Eye (tissue), 1 donor: ENCODE data around the gene MOCOS.

Source experiments
- DNase-seq: peaks from one replicate; pipeline ENCODE4 v3.0.0-alpha.2; 2015

The MOCOS gene

DNA sequence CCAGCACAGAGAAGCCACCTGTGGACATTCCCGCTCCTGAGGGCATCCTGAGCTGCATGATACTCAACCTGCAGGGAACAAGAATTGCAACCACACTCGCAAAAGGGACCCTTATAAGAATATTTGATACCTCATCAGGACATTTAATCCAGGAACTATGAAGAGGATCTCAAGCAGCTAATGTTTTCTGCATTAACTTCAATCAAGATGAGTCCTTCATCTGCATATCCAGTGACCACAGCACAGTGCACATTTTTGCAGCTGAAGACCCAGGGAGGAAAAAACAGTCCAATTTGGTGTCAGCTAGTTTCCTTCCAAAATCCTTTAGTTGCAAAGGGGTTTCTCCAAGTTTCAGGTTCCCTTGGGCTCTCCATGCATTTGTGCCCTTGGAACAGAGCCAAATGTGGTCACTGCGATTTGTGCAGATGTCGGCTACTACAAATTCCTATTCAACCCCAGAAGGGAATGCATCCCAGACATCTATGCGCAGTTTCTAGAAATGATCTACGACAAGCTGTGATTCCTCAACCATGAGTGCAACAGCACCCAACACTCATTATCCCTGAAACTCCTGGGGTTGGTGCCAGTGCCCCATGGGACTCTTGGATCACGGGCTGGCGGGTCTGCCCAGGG lies 86.9 kb downstream of the MOCOS start:
- DNase-seq, result no peak

DNA sequence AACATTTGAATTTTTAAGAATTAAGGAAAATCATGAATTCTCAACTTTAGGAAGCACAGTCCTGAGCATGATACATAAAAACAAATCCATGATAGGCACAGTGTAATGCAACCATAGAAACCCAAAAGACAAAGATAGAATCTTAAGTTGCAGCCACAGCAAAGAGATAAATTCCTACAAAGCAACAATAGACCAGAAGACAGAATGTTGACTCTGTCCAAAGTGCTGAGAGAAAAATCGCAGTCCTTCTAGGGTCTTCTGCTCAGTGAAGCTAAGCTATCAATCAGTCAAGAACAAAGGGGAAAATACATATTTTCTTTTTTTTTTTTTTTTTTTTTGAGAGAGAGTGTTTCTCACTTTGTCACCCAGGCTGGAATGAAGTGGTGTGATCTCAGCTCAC lies 88.3 kb downstream of the MOCOS start:
- no peak for DNase-seq

DNA sequence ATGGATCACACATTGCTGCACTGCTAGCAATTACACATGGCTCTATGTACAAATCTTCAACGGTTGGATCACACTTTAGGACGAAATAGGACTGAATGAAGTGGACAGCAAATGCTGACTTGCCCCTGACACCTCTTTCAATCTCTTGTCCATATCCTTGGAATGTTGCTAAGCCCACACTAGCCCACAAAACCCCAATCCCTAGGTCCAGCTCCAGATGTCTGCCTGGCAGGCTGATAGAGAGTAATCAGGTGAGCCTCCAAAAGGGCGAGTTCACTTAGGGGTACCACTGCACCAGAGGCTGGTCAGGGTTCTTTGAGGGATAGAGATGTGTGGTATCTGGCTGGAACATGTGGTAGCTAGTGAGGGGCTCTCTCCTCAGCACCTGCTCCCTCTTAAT lies 91.7 kb downstream of the MOCOS start:
- no peak for DNase-seq

DNA sequence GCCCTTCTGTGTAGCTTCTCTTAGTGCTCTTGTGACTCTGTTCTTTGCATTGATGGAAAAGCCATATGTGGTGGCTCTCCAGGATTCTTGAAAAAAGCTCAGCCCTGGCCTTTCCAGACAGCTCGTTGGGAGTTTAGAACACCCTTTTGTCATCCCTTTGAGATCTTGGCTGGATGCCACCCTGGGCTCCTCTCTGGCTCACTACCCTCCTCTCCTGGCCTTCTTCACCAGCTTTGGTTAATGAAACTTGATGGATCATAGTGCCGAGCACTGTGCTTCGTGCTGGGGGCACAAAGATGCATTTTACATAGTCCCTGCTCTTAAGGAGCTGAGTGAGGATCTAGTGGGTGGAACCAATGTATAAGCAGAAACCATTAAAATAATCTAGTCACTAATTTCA lies 94.6 kb downstream of the MOCOS start:
- DNase-seq, result no peak

DNA sequence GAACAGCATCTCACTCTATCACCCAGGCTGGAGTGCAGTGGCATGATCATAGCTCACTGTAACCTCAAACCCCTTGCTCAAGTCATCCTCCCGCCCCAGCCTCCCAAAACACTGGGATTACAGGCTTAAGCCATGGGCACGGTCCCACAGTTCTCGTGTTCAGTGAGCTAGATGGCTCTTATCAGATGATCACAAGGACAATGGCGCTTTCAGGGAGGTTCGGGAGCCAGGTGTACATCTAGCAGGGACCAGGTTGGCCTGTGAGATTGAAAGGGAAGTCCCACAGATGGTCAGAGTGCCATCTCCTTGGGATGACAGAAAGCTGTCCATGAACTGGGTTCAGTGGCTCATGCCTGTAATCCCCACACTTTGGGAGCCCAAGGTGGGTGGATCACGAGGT lies 96.2 kb downstream of the MOCOS start:
- DNase-seq, result no peak

DNA sequence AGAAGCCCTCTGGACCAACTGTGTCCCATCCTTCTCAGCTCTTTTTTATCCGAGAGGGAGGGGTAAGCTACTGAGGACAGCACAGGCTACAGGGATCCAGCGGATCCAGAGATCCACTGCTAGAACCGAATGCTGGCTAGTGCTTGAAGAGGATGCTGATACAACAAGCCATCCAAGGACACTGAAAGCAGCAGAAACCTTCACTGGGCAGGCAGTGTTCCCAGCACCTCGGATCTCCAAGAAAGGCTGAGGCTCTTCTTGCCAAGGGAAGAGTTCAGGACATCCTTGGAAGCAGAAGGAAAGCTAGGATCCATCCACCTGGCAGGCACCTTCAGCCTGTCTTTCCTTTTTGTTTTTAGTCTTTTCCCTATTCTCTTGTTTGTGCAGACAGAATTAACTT lies 97.0 kb downstream of the MOCOS start:
- no peak for DNase-seq

DNA sequence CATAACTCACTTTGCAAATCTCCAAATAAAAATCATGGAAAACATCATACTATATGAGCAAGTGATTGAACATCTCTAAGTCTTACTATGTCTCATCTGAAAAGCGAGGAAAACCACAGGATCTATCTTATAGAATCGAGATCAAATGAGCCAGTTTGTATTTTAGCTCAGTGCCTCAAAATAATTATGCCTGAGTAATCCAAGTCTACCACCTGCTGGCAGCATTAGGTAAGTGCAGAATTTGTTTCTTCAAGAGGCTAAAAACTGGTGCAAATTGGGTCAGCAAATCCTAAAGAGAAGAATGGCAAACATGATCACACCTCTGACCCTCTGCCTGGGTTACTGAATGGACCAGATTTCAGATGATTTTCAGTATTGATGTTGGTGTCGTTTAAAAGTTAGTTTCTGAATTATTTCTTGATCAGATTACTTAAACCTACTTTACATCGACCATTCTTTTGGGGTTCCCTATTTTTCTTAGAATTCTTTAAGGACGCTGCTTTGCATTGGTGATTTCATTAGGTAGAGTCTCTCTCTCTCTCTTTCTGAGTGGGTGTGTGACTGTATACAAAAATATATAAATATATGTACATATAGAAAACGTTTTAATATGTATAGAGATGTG lies 97.5 kb downstream of the MOCOS start:
- DNase-seq, result peak; percentile 90

DNA sequence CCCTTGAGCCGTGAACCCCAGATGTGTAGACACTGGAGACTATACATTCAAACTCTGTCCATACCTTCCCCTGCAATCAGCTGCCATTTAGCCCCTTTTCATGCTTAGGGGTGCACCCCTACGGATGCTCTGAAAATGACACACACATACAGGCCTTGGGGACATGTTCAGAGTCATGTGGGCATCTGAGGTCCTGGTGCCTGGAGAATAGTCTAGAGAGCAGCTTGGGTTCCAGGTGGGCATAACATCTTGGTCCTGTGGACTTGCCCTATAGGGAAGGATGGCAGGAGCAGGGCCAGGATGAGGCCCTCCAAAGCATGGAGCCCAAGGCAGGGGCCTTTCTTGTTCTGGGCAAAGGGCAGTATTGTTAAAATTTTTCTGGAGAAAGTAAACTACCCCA lies 100.4 kb downstream of the MOCOS start:
- no peak for DNase-seq

DNA sequence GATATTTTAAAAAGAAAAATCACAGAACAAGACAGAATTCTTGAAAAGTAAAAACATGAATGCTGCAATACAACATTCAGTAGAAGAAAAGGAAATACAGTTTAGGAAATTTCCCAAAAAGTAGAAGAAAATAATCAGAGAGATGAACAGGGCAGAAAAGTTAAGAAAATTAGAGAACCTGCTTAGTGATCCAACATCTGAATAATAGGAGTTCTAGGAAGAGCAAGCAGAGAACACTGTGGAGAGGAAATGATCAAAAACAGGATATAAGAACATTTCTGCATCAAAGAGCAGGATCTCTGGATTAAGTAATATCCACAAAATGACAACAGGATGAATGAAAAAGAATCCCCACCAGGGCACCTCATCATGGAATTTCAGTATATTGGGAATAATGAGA lies 101.4 kb downstream of the MOCOS start:
- DNase-seq, result no peak

DNA sequence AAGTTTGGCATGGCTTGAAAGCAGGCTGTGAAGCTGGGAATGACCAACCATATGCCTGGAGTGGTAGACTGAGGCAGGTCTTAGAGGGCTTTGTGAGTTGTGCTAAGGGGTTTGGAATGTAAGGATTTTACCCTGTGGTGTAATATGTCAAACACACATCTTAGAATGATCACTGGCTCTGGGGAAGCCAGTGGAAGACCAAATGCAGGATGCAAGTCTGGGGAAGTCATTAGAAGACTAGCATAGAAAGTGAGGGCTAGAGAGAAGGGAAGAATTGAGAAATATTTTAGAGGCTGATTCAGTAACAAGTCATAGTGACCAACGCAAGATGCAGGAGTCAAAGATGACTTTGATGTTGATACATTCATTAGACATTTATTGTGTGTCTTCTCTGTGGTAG lies 106.7 kb downstream of the MOCOS start:
- DNase-seq, result no peak

DNA sequence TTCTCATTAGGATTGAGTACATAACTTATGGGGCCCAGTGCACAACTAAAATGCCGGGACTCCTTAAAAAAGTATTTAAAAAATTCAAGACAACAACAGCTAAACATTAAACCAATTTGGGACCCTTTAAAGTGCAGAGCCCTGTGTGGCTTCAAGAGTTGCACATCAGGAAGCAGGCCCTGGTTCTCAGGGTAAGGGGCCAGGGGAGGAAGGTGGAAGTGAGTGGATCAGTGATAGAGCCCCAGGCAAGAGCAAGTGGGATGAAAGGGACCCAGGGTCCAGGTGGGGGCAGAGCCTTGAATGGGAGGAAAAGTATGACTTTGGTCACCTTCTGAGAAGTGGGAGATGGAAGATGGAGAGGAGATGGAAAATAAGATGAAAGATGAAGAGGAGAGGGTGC lies 107.9 kb downstream of the MOCOS start:
- DNase-seq, result no peak

DNA sequence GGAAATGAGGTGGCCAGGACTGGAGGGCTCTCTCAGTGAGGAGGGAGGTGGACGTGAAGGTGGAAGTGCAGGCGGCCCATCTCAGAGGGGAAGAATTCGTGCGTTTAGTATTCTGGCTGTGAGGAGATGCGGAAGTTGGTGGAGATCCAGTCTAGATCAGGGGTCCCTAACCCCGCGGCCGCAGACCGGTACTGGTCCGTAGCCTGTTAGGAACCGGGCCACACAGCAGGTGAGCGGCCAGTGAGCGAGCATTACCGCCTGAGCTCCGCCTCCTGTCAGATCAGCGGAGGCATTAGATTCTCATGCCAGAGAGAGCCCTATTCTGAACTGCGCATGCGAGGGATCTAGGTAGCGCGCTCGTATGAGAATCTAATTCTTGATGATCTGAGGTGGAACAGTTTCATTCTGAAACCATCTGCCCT lies 108.6 kb downstream of the MOCOS start:
- DNase-seq, result no peak

DNA sequence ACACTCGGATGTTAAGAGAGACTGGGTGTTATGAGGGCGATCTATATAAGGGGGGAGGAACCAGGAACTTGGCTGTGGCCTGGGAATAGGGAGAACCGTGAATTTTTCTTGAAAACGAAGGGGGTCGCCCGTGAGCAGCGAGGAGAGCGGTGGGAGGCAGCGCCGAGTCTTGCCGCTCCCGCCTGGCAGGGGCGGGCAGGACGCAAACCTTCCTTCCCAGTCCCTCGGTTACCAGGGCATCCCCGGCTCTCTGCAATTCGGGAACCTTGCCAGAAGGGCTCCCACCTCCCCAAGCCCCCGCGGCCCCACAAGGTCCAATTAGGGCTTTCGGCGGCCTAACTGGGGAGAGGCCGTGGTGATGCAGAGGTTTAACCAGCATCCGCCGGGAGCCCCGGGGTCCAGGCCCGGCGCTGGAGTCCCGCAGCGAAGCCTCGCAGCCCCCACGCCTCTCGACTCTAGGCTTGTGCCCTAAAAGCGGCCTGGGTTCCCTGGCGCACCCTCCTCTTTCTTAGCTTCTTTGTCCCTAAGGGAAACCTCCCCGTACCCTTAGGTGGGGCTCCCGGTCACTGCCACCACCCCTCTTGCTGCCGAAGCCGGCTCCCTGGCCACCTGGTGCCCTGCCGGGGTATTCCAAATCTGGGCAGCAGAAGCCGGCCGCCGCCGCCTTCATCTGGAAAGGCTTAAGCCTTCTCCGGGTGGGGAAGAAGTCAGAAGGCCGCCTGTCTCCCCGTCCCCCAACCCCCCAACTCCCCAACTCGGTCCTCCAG lies 109.5 kb downstream of the MOCOS start:
- peak; percentile 89 for DNase-seq

DNA sequence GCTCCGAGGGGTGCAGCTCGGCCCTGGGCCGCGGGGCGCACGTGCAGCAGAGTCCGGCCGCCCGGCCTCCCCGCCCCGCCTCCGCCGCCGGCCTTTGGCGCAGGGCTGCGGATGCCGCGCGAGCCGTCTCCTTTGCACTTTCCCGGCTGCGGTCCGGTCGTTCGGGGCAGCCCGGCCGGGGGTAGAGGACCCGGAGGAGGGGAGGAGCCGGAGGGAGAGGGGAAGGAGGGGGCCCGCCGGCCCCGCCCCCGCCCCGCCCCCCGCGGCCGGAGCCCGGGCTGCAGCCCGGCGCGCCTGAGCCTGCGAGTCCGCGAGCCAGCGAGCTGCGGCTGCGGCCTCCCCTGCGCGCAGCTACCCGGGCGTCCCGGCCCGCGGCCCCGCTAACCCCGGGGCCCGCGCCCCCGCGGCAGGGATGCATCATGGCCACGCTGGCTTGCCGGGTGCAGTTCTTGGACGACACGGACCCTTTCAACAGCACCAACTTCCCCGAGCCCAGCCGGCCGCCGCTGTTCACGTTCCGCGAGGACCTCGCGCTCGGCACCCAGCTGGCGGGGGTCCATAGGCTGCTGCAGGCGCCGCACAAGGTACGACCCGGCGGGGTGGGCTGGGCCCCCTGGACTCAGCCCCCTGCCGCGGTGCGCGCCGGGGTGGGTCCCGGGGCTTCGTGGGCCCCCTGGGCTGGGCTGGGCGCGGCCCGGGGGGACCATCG lies 110.3 kb downstream of the MOCOS start, which contains the start of gene FHOD3:
Gene FHOD3 (plus strand): TSS at position 297 of the 709 bp plus-strand sequence. CDS start 123 bp downstream, at position 420.
- DNase-seq, result peak; percentile 84

DNA sequence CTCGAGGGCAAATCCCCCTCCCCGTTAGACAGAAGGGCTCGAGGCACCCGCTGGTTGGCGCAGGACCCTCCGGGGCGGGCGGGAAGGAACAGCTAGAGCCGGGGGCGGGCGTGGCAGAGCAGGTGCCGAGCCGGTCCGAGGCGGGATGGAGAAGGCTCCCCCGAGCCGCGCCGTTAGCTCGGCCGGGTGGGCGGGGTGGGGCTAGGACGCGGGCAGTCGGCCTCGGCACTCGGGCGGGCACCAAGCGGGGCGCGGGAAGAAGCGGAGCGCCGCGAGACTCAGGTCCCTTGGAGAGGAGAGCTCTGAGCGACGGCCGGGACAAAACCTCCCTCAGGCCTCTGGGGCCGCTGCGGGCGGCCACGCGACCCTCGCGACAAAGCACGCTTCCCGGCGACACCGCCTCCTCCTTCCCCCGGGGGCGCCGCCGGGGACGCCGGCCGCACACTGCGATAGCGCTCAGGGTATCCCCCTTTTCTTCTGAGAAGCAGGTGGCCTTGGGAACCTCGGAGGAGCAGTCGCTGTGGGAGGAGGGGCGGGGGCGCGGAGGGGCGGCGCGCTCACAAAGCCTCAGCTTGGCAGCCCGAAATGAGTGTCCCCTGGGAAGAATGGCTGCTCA lies 110.9 kb downstream of the MOCOS start:
- peak; percentile 79 for DNase-seq

DNA sequence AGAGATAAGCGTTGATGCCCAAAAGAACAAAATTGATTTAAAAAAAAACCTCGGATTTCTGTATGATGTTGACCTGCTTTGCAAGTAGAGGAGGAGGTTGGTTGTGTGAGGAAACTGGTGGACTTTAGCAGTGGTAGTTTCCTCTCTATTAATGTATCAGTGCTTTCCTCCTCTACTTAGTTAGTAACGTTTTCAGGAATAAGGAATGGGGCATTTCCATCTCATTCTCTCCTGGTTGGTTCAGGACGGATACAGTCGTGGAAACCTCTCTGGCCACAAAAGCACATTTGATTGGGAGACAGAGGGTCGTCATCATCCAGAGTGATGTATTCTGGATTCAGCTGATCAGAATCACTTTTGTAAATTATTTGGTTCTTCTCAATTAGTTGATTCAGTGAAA lies 111.7 kb downstream of the MOCOS start:
- no peak for DNase-seq

DNA sequence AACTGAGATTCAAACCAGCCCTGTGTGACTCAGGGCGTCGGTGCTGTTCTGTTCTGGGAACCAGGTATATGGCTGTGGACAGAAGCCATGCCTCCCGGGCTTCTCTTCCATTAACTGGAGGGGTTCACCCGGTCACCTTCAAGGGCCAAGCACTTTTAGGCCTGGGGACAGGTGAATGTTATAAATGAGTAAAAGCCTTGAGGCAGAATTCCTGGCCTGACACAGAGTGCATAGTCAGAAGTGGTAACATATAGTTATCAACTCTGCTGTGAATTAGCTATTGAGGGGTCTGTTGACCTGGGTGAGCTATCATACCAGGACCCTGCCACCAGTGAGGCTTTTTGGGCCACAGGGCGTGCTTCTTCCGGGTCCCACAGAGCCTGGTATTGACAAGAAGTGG lies 112.9 kb downstream of the MOCOS start:
- DNase-seq, result no peak

DNA sequence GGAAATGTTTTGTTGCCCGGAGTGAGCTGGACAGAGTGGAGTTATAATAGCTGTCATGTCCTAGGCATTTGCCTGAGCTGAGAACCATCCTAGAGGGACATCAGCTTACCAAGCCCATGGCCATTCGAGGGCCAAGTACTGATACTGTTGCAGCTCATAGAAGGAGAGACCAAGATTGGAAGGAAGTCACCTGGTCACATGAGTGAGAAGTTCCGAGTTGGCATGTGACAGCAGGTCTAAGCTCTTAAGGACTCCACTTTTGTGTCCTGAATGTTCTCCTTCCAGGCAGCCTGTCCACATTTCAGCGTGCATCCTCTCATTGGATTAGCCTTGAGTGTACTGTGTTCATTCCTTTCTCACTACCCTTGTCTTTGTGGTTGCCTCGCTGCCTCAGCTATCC lies 114.6 kb downstream of the MOCOS start:
- DNase-seq, result no peak

DNA sequence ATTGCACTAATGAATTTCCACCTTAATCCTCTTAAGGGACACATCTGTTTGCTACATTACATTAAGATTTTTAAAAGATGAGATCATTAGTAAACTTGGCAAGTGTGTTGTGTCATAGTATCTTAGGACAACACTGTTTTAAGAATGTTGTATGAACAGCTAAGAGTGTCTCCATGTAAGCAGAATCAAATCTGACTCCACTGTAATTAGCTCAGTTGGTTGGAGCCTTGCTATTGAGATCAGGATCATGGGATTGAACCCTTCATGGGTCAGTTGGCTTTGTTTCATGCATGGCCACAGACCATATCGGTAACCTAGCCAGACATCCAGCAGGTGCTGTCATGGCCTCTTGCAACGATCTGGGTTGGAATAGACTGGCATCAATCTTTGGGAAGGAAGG lies 115.4 kb downstream of the MOCOS start:
- peak; percentile 90 for DNase-seq

DNA sequence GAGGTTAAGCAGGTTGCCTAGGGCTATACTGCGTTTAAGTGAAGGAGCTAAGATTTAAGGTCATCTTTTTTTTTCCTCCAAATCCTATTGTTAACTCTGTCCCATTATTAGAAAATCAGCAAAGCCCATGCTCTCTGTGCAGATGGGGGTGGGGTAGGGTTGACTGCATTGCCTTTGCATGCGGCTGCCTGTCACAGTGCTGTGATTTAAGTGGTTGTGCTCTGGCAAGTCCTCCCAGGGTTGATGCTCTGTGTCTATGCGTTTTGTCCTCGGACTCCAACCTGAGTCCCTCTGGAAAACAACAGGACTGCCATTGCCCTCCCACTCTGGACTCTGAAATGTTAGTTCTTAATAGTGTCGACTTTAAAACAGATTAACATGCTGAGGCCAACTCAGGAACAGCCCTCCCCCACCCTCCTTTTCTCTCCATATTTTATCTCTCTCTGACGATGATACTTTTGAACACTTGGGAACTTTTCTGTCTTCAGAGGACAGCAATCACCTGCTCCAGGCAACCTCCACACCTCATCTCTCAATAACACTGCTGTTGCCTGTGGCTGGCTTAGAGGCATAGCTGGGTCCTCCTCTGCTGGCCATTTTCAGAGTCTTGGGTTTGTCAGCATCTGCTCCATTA lies 116.0 kb downstream of the MOCOS start:
- no peak for DNase-seq

DNA sequence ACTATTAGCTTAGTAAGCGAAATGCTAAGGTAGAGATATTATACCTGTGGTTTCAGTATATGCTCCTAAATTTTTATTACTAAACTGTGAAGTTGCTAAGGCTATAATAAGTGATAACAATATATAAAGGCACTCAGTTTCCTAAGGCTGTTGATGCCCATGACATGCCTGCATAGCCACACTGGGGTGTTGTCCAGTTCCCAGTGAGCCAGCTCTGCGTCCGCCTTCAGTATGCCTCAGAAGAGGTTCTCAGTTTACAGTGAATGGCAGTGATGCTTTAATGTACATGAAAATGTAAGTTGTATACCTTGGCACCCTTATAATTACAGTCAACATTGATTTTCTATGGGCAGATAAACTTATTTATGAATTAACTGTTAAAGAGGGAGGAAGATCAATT lies 117.4 kb downstream of the MOCOS start:
- DNase-seq, result no peak

DNA sequence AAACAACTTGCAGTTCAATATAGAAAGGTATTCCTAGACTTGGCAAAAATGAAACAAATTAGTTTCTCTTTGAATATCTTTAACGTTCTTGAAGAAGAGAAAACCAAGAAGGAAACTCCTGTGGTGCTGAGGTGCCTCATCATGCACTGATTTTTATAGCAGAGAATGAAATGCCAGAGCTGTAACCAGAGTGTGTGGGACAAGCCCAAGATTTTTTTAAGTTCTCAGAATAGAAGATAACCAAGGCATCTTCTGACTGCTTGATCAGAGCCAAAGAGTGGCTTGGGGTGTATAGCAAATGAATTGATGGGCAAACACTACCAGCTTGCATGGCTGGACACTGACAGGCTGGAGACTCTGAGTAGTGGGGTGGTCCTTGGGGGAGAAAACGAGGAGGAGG lies 118.1 kb downstream of the MOCOS start:
- DNase-seq, result no peak

DNA sequence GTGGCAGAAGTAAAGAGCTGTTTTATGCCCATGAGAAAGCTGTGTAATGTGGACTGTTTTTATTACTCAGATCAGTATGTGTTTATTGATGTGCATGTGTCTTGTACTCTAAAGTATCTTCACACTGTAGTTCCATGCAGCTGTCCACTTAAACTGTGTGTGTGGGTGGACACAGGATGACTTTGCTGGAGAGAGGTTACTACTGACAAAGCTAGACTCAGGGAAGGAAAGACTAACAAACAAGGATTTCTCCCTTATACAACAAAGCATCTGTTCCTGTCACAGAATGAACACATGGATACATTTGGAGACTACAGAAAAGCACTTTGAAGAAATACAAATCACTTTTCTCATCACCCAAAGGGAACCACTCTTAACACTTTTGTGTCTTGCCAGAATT lies 120.2 kb downstream of the MOCOS start:
- DNase-seq, result no peak
